ENCODE results near the gene COL6A3. TPM values are rescaled to one million over a fixed set of nuclear protein-coding genes. Genes with fewer than 3 reads are reported as not detected.

COL6A3 gene
- total and polyA plus RNA-seq, 2 donors (not counting 1 experiment from before 2014, with no cell fraction given) = 316 to 1,525 TPM

- Histone ChIP-seq H3K27me3 (ENCODE audit: control insufficient read depth, insufficient read depth, low read length) (no peaks in the 10 kb centered on the region), H3K4me1 (ENCODE audit: control insufficient read depth, extremely low read depth, insufficient read depth, low read length) (peaks cover 28% of the 10 kb centered on the region), H3K79me2 (ENCODE audit: control insufficient read depth, insufficient read depth, low read length) (no peaks in the 10 kb centered on the region), H3K9me3 (ENCODE audit: control insufficient read depth, insufficient read depth, low read depth, low read length) (no peaks in the 10 kb centered on the region), H3K36me3 (ENCODE audit: control insufficient read depth, insufficient read depth, low read length) (no peaks in the 10 kb centered on the region), H2AFZ (ENCODE audit: low read length) (peak overlapping the region; percentile 9), H4K20me1 (ENCODE audit: control insufficient read depth, extremely low read depth, insufficient read depth, low read length) (no peaks in the 10 kb centered on the region), H3K27ac (ENCODE audit: insufficient read depth, low read length) (peak overlapping the region; percentile 48), H3K9ac (ENCODE audit: insufficient read depth, low read length) (no peak overlapping the region), H3K4me2 (ENCODE audit: extremely low read depth, insufficient read depth, low read length) (peak overlapping the region; percentile 66), H3K4me3 (replicated peaks in 1 of 4; ENCODE audit: control extremely low read depth in 1 of 4, insufficient read depth in 1 of 4, low read depth in 3 of 4, low read length in 4 of 4) (no peak overlapping the region)
- peak; percentile 64 to 98 for DNase-seq (ENCODE audit: low read depth in 2 of 2)
- peak in 1 of 2 donors; percentile 44 for TF ChIP-seq CTCF (conservative IDR thresholded peaks at IDR 0.05 in 1 of 2, IDR thresholded peaks at IDR 0.05 in 1 of 2; ENCODE audit: low read depth in 1 of 2, low read length in 2 of 2)
- TF ChIP-seq EZH2 (IDR thresholded peaks at IDR 0.05; ENCODE audit: low read length, missing control alignments) = no peak
Measured at GRCh38 chr2:237432484-237433092, 18.6 kb upstream of the COL6A3 start.

- Histone ChIP-seq H3K27me3 (ENCODE audit: control insufficient read depth, insufficient read depth, low read length) (no peaks in the 10 kb centered on the region), H3K79me2 (ENCODE audit: control insufficient read depth, insufficient read depth, low read length) (no peaks in the 10 kb centered on the region), H3K27ac (ENCODE audit: insufficient read depth, low read length) (peak overlapping the region; percentile 48), H4K20me1 (ENCODE audit: control insufficient read depth, extremely low read depth, insufficient read depth, low read length) (no peaks in the 10 kb centered on the region), H3K4me1 (ENCODE audit: control insufficient read depth, extremely low read depth, insufficient read depth, low read length) (peaks cover 28% of the 10 kb centered on the region), H3K9me3 (ENCODE audit: control insufficient read depth, insufficient read depth, low read depth, low read length) (no peaks in the 10 kb centered on the region), H2AFZ (ENCODE audit: low read length) (no peak overlapping the region), H3K9ac (ENCODE audit: insufficient read depth, low read length) (no peak overlapping the region), H3K4me2 (ENCODE audit: extremely low read depth, insufficient read depth, low read length) (no peak overlapping the region), H3K4me3 (replicated peaks in 1 of 4; ENCODE audit: control extremely low read depth in 1 of 4, insufficient read depth in 1 of 4, low read depth in 3 of 4, low read length in 4 of 4) (no peak overlapping the region), H3K36me3 (ENCODE audit: control insufficient read depth, insufficient read depth, low read length) (no peaks in the 10 kb centered on the region)
- DNase-seq (ENCODE audit: low read depth in 2 of 2) = peak; percentile 28 to 70
- TF ChIP-seq EZH2 (IDR thresholded peaks at IDR 0.05; ENCODE audit: low read length, missing control alignments) = no peak
- TF ChIP-seq CTCF (conservative IDR thresholded peaks at IDR 0.05 in 1 of 2, IDR thresholded peaks at IDR 0.05 in 1 of 2; ENCODE audit: low read depth in 1 of 2, low read length in 2 of 2) = no peak
Measured at GRCh38 chr2:237431837-237432236, 17.9 kb upstream of the COL6A3 start.

- no peak overlapping the region for H3K4me3 ChIP-seq (replicated peaks in 1 of 4; ENCODE audit: control extremely low read depth in 1 of 4, insufficient read depth in 1 of 4, low read depth in 3 of 4, low read length in 4 of 4)
- TF ChIP-seq CTCF (conservative IDR thresholded peaks at IDR 0.05 in 1 of 2, IDR thresholded peaks at IDR 0.05 in 1 of 2; ENCODE audit: low read depth in 1 of 2, low read length in 2 of 2) (no peak), EZH2 (IDR thresholded peaks at IDR 0.05; ENCODE audit: low read length, missing control alignments) (no peak)
- no peaks in the 10 kb centered on the region for H4K20me1 ChIP-seq (ENCODE audit: control insufficient read depth, extremely low read depth, insufficient read depth, low read length)
- H3K4me1 ChIP-seq (ENCODE audit: control insufficient read depth, extremely low read depth, insufficient read depth, low read length) = peaks cover 28% of the 10 kb centered on the region
- no peaks in the 10 kb centered on the region for H3K27me3 ChIP-seq (ENCODE audit: control insufficient read depth, insufficient read depth, low read length)
- H2AFZ ChIP-seq (ENCODE audit: low read length) = no peak overlapping the region
- no peak overlapping the region for H3K4me2 ChIP-seq (ENCODE audit: extremely low read depth, insufficient read depth, low read length)
- H3K36me3 ChIP-seq (ENCODE audit: control insufficient read depth, insufficient read depth, low read length) = no peaks in the 10 kb centered on the region
- no peaks in the 10 kb centered on the region for H3K79me2 ChIP-seq (ENCODE audit: control insufficient read depth, insufficient read depth, low read length)
- H3K9ac ChIP-seq (ENCODE audit: insufficient read depth, low read length) = no peak overlapping the region
- no peaks in the 10 kb centered on the region for H3K9me3 ChIP-seq (ENCODE audit: control insufficient read depth, insufficient read depth, low read depth, low read length)
- H3K27ac ChIP-seq (ENCODE audit: insufficient read depth, low read length) = no peak overlapping the region
- peak; percentile 69 to 97 for DNase-seq (ENCODE audit: low read depth in 2 of 2)
Measured at GRCh38 chr2:237431372-237431771, 17.4 kb upstream of the COL6A3 start.
